Thyroid gland (tissue), 4 donors: Measurements from ENCODE around the gene KCNA10. TPM values are rescaled to one million over a fixed set of nuclear protein-coding genes. Genes with fewer than 3 reads are reported as not detected.

Experiments
- DNase-seq, 2 donors: peaks; one replicate each; pipeline ENCODE4 v3.0.0-alpha.2; 2019
- H3K27ac ChIP-seq, 3 donors: fragments of 200-600 bp; sonication (generic); 1 replicate in 2 of 3; 2 replicates in 1 of 3; pipeline ENCODE4 v1.5.1; 2016 to 2019; ENCODE audit warnings: mild to moderate bottlenecking in 1 of 3, moderate library complexity in 1 of 3
- H3K27me3 ChIP-seq: fragments of 200-600 bp; sonication (generic); one replicate; pipeline ENCODE4 v1.5.1; 2019
- H3K36me3 ChIP-seq, 2 donors: fragments of 200-600 bp; sonication (generic); one replicate each; pipeline ENCODE4 v1.5.1; 2016 to 2019
- H3K4me1 ChIP-seq, 2 donors: fragments of 200-600 bp; sonication (generic); one replicate each; pipeline ENCODE4 v1.5.1; 2017 to 2019
- H3K4me3 ChIP-seq, 3 donors: fragments of 200-600 bp; sonication (generic); replicated peaks in 1 of 3; 1 replicate in 2 of 3; 2 replicates in 1 of 3; pipeline ENCODE4 v1.5.1; 2016; ENCODE audit warnings: mild to moderate bottlenecking in 1 of 3
- H3K9me3 ChIP-seq: fragments of 200-600 bp; sonication (generic); one replicate; pipeline ENCODE4 v1.5.1; 2017
- POLR2A ChIP-seq, 2 donors: fragments of 450-650 bp; IDR thresholded peaks; one replicate each; pipeline ENCODE4 v1.6.1; 2017; ENCODE audit warnings: antibody characterized with exemption in 2 of 2, mild to moderate bottlenecking in 2 of 2, moderate library complexity in 1 of 2
- WGBS, 2 donors: methylation state at CpG; one replicate each; pipeline ENCODE4 v1.1.5; 2017; 5-methylcytosine and 5-hydroxymethylcytosine counted together
- intact Hi-C: fragments of 100-400 bp; cut with DNase I; formaldehyde crosslinking; loops from one replicate; pipeline ENCODE4 v1.15.1; 2023
- total RNA-seq, 4 donors: library from RNA; depleted of rRNA; stranded (reverse); fragments of >200 nt; gene quantifications; one replicate each; pipeline ENCODE4 v1.2.3, GENCODE V29; 2016
- TF ChIP-seq, protein P1 (sequence below), 6 experiments: fragments of 200-600 bp in 3 of 6; fragments of 450-650 bp in 3 of 6; sonication (generic) in 3 of 6; IDR thresholded peaks; one replicate each; pipeline ENCODE4 v1.5.1; 2016 to 2019; ENCODE audit warnings: antibody characterized with exemption in 6 of 6, mild to moderate bottlenecking in 2 of 6, inconsistent platforms in 1 of 6, moderate library complexity in 1 of 6

The KCNA10 gene
- total RNA-seq, 4 donors from 2014 or later = not detected

DNA sequence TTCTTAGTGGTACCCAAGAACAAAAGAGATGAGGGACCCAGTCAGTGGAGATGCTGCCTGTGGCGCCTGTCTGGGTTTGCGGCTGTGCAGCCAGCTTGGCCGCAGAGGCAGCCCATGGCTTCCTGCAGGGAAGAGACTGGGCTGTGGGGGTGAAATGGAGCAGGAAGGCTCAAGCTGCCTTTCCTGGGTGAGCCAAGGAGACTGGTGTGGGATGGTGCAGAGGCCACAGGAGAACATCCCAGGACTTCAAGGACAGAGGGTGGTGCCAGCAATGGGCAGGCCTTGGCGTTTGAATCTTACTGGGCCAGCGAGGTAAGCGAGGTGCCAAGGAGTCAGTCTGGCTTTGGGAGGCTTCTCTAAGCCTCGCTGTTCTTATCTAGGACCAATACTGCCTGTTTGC, 26.4 kb downstream of the KCNA10 start:
- Histone ChIP-seq H3K9me3 (no peaks in the 10 kb centered on the region), H3K4me1 (no peaks in the 10 kb centered on the region), H3K36me3 (no peaks in the 10 kb centered on the region), H3K27me3 (no peaks in the 10 kb centered on the region), H3K4me3 (no peak overlapping the region), H3K27ac (no peak overlapping the region)
- intact Hi-C loops = loop anchor here (10.0 kb wide), 1 partner anchor 288 kb away; no protein-coding TSS in a partner anchor
- no peak for DNase-seq
- no peak for TF ChIP-seq POLR2A (IDR thresholded peaks at IDR 0.05)
- TF ChIP-seq, protein P1, sequence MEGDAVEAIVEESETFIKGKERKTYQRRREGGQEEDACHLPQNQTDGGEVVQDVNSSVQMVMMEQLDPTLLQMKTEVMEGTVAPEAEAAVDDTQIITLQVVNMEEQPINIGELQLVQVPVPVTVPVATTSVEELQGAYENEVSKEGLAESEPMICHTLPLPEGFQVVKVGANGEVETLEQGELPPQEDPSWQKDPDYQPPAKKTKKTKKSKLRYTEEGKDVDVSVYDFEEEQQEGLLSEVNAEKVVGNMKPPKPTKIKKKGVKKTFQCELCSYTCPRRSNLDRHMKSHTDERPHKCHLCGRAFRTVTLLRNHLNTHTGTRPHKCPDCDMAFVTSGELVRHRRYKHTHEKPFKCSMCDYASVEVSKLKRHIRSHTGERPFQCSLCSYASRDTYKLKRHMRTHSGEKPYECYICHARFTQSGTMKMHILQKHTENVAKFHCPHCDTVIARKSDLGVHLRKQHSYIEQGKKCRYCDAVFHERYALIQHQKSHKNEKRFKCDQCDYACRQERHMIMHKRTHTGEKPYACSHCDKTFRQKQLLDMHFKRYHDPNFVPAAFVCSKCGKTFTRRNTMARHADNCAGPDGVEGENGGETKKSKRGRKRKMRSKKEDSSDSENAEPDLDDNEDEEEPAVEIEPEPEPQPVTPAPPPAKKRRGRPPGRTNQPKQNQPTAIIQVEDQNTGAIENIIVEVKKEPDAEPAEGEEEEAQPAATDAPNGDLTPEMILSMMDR (IDR thresholded peaks at IDR 0.05) = no peak
- 78 to 86% methylated on average over 7 of the region's 7 CpGs for WGBS, 2 donors

DNA sequence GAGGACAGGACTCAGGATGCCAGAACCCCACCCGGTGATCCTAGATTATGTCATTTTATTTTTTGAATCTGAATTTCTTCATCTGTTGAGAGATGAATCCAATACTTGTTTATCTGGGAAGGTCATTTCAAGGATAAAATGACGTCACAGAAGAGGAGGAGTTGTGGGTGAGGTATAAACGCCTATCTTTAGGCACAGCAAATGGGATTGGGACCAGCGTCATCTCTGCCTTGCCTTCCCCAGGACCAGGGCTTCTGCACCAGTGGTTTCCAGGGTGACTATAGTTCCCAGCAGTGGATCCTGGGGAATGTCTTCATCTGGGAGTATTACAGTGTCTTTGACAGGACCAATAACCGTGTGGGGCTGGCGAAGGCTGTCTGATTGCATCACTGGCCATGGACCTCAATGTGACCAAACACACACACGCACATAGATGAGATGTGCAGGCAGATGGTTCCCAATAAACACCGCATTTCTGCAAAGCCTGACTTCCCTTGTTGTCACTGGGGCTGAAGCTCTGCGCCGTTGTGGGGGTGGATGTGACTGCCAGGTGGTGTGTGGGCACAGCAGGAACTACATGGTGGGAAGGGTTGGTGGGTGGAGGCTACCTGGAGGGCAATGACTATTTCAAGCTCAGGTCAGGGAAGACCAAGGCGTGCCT, 28.1 kb downstream of the KCNA10 start:
- Histone ChIP-seq H3K27me3 (no peaks in the 10 kb centered on the region), H3K36me3 (no peaks in the 10 kb centered on the region), H3K9me3 (no peaks in the 10 kb centered on the region), H3K27ac (no peak overlapping the region), H3K4me3 (no peak overlapping the region), H3K4me1 (no peaks in the 10 kb centered on the region)
- TF ChIP-seq POLR2A (IDR thresholded peaks at IDR 0.05) = no peak
- TF ChIP-seq, protein P1 (IDR thresholded peaks at IDR 0.05) = no peak
- 79 to 83% methylated on average over 11 of the region's 11 CpGs for WGBS, 2 donors
- DNase-seq = no peak
- intact Hi-C loops = loop anchor here (10.0 kb wide), 1 partner anchor 286 kb away; no protein-coding TSS in a partner anchor

DNA sequence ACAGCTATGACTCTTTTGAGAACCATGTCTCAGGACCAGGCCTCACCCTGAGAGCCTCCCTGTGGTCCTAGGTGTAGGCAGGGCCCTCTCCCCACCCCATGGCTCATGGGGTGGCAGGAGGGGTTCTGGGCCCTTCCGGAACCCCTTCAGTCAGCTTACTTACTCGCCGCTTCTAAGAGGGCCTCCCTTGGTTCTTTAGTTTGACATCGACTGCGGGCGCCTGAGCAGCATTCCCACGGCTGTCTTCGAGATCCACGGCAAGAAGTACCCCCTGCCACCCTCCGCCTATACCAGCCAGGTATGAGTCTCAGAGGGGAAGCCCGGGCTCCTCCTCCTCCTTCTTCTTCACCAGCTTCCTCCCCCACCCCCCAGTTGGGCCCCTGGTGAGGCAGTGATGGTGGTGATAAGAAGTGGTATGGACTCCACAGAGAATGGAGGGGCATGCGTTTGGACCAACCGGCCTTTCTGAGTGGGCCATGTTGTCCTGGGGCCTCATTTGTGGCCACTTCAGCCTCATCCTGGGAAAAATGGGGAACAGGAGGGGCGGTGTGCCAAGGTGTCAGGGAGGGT, 28.9 kb downstream of the KCNA10 start:
- no peaks in the 10 kb centered on the region for H3K27me3 ChIP-seq
- H3K27ac ChIP-seq = no peak overlapping the region
- no peak for DNase-seq
- intact Hi-C loops = loop anchor here (10.0 kb wide), 1 partner anchor 285 kb away; no protein-coding TSS in a partner anchor
- no peak for TF ChIP-seq POLR2A (IDR thresholded peaks at IDR 0.05)
- TF ChIP-seq, protein P1 (IDR thresholded peaks at IDR 0.05) = no peak
- no peaks in the 10 kb centered on the region for H3K9me3 ChIP-seq
- no peak overlapping the region for H3K4me3 ChIP-seq
- H3K36me3 ChIP-seq = no peaks in the 10 kb centered on the region
- WGBS, 2 donors = 76 to 78% methylated on average over 13 to 14 of the region's 14 CpGs
- no peaks in the 10 kb centered on the region for H3K4me1 ChIP-seq

DNA sequence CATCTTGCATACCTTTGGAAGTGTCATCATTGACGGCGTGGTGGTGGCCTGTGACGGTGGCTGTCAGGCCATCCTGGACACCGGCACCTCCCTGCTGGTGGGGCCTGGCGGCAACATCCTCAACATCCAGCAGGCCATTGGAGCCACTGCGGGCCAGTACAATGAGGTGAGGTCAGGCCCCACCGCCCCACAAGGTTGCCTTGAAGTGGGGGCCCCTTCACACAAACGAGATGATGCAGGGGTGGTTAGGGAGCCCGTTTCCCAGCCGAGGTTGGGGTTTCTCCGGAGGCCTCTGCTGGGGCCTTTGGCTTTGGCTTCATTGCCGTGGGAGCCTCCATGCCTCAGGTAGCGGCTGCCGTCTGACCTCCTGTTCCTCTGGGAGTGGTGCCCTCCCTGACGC, 29.6 kb downstream of the KCNA10 start:
- Histone ChIP-seq H3K4me3 (no peak overlapping the region), H3K27ac (no peak overlapping the region), H3K27me3 (no peaks in the 10 kb centered on the region), H3K4me1 (no peaks in the 10 kb centered on the region), H3K9me3 (no peaks in the 10 kb centered on the region), H3K36me3 (no peaks in the 10 kb centered on the region)
- WGBS, 2 donors = 80 to 94% methylated on average over 8 to 14 of the region's 15 CpGs
- intact Hi-C loops = no loop called here
- no peak for DNase-seq
- no peak for TF ChIP-seq POLR2A (IDR thresholded peaks at IDR 0.05)
- TF ChIP-seq, protein P1 (IDR thresholded peaks at IDR 0.05) = no peak

DNA sequence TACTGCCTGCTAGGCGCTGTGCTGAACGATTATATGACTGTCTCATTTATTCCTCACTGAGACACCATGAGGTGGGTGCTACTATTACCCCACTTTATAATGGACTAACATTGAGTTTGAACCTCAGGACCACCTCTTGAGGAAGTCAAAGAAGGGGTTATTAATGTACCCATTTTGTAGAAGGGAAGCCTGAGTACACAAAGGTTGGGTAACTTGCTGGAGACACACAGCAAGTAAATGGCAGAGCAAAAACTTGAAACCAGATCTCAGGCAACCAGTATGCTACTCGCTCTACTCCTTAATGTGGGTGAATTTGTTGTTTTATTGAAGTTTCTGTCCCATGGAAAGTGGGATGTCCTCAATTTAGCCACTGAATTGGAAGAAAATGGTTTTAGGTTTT, 30.1 kb downstream of the KCNA10 start:
- no peak overlapping the region for H3K4me3 ChIP-seq

More for the DNA sequence above, 30.1 kb downstream of the KCNA10 start:
- H3K27me3 ChIP-seq = no peaks in the 10 kb centered on the region
- DNase-seq = no peak
- H3K36me3 ChIP-seq = no peaks in the 10 kb centered on the region
- TF ChIP-seq, protein P1 (IDR thresholded peaks at IDR 0.05) = no peak
- TF ChIP-seq POLR2A (IDR thresholded peaks at IDR 0.05) = no peak
- intact Hi-C loops = no loop called here
- H3K9me3 ChIP-seq = no peaks in the 10 kb centered on the region
- H3K4me1 ChIP-seq = no peaks in the 10 kb centered on the region
- 66 to 67% methylated on average over 3 of the region's 3 CpGs for WGBS, 2 donors
- H3K27ac ChIP-seq = no peak overlapping the region
